G401 (cell line): ENCODE results near the gene MAPK8IP1. TPM values are rescaled to one million over a fixed set of nuclear protein-coding genes. Genes with fewer than 3 reads are reported as not detected.
A peak's percentile ranks its signal among the peaks of the same experiment; 100 is the strongest.
"Not testable (repeated sequence)": the region's sequence is repeated elsewhere in the genome, so short reads cannot be mapped to it uniquely, and the experiment has no call there.

Experiments used
- DNase-seq: peaks from one replicate; pipeline ENCODE4 v3.0.0-alpha.2; 2015; ENCODE audit warnings: low spot score
- in situ Hi-C: cut with HindIII; loops from 2 replicates; pipeline ENCODE4 v1.10.0; 2016; ENCODE audit warnings: low sequenced_read_pairs, mixed read lengths
- total RNA-seq: library from RNA; depleted of rRNA; stranded (reverse); fragments of >200 nt; shearing (Covaris generic); gene quantifications from 2 replicates; pipeline ENCODE4 v1.2.3, GENCODE V29; 2014

Gene MAPK8IP1
- total RNA-seq, 1 experiment from 2014 or later = 38.5 TPM

DNA sequence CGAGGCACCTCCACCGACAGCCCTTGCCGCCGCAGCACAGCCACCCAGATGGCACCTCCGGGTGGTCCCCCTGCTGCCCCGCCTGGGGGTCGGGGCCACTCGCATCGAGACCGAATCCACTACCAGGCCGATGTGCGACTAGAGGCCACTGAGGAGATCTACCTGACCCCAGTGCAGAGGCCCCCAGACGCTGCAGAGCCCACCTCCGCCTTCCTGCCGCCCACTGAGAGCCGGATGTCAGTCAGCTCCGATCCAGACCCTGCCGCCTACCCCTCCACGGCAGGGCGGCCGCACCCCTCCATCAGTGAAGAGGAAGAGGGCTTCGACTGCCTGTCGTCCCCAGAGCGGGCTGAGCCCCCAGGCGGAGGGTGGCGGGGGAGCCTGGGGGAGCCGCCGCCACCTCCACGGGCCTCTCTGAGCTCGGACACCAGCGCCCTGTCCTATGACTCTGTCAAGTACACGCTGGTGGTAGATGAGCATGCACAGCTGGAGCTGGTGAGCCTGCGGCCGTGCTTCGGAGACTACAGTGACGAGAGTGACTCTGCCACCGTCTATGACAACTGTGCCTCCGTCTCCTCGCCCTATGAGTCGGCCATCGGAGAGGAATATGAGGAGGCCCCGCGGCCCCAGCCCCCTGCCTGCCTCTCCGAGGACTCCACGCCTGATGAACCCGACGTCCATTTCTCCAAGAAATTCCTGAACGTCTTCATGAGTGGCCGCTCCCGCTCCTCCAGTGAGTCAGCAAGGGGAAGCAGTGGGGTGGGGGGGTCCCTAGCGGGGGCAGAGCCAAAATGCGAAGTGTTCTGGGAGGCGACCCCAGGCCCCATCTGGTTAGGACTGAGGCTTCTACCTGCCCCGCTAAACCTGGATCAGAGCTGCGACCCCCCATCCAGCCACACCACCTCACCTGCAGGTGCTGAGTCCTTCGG, 17.3 kb downstream of the MAPK8IP1 start:
- in situ Hi-C loops = no loop called here
- no peak for DNase-seq

DNA sequence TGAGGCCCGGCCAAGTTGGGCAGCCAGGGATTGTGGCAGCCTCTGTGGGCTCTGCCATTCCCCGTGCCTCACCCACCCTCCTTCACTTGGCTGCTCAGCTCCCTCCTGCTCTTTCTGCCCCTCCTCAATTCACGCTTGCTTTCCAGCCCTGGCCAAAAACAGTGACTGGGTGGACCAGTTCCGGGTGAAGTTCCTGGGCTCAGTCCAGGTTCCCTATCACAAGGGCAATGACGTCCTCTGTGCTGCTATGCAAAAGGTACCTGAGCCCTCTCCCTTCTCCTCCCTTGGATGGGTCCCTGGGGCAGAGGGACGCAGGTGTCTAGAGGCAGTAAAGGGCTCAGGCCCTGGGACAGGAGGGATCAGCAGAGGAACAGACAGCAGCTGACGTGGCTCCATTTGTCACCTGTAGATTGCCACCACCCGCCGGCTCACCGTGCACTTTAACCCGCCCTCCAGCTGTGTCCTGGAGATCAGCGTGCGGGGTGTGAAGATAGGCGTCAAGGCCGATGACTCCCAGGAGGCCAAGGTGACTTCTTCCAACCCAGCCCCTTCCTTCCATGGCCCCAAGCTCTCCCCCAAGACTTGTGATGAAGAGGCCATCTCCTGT, 19.0 kb downstream of the MAPK8IP1 start:
- in situ Hi-C loops = no loop called here
- no peak for DNase-seq

GRCh38 chr11:45905095-45905494, 19.6 kb downstream of the MAPK8IP1 start:
- in situ Hi-C loops = no loop called here
- DNase-seq = no peak

DNA sequence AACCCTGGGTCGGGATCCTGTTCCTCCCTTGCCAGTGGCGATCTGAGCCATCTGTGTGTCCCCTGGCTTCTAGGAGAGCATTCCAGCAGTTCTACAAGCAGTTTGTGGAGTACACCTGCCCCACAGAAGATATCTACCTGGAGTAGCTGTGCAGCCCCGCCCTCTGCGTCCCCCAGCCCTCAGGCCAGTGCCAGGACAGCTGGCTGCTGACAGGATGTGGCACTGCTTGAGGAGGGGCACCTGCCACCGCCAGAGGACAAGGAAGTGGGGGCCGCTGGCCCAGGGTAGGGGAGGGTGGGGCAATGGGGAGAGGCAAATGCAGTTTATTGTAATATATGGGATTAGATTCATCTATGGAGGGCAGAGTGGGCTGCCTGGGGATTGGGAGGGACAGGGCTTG, 20.1 kb downstream of the MAPK8IP1 start:
- in situ Hi-C loops, DNase-seq: not testable (repeated sequence)

GRCh38 chr11:45906096-45906682, 20.7 kb downstream of the MAPK8IP1 start:
- DNase-seq = no peak
- in situ Hi-C loops = no loop called here

DNA sequence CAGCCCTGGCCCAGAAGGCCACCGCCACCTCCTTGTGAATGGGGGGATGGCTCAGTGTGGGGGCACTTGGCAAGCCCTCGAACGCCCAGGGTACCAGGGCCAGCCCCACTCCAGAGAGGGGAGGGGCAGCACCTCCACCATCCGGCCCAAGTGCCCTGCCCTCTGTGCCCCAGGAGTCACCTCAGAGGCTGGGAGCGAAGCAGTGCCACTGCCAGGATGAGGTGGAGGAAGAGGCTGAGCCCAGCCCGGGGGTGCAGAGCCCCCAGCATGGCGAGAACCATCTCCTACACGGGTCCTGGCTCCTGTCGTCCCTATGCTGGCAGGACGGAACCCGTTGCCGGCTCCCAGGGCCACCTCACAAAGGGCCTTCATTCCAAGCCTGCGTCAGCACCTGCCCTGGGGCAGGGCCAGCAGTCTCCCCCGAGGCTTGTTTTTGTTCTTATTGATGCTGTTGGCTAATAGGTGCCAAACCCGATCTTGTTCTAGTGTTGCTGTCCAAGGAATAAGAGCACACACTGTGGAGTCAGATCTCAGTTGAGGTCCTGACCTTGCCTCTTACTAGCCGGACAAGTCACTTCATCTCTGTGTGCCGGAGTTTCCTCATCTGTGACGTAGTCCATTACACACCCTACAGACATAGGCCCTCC, 21.6 kb downstream of the MAPK8IP1 start, which contains the start of gene FREY1:
Gene FREY1, minus strand, starts transcription at position 307 of the 647 bp plus-strand sequence. Its CDS starts 26 bp downstream, at position 281.
- in situ Hi-C loops = no loop called here
- DNase-seq = no peak

- in situ Hi-C loops = no loop called here
- DNase-seq = peak; percentile 87
These were observed 22.5 kb downstream of the MAPK8IP1 start for GRCh38 chr11:45907911-45908370.

DNA sequence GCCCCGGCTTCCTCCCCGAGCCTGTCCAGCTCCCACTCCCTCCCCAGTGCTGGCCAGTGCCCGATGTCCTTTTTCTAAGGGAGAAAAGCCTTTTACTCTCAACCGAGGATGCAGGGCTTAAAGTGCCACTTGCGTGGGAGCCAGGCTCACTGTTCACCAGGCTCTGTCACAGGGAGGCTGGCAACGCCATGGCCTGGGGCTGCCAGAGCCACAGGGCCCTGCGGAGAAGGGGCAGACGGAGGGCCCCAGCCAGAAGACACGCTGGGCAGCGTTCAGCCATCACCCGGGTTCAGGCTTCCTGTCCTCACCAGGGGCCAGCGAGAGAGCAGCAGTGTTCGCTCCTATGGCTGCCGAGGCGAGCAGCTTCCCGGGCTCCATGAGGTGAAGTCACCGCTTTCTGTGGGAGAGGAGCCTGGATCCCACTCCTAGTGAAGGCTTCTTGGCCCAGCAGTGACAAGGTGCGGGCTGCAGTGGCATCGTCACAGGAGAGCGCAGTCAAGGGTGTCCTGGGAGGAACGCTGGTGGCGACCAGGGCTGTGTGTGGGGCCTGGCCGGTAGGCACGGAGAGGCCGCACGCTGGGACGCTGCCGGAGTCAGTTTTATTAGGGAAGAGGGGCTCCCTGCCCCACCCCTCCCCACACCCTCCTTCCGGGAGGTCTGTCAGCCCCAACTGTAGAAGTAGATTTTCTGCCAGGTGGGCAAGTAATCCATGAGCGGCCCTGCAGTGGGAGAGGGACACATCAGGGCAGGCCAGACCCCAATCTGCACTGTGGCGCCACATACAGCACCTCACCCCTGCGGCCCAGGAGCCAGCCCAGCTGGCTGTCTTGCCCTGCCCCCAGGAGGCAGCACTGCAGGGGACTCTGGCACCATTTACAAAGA, 24.4 kb downstream of the MAPK8IP1 start:
- in situ Hi-C loops = no loop called here
- peak; percentile 64 for DNase-seq

DNA sequence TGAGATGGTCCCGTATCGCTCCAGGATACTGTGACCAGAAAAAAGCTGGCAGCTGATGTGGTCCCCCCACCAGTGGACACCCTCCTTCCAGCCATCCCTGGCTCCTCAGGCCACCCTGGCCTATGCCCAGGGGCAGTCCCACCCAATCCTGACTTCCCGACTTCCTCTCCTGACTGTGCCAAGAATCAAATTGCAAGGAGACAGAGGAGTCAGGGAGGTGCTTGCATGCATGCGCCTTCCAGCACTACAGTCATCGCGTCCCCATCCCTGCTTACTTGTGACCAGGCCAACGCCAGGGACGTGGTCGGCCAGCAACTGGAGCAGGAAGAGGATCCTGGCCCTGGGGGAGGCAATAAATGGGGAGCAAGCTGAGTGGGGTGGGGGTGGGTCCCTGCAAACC, 25.2 kb downstream of the MAPK8IP1 start:
- in situ Hi-C loops = no loop called here
- no peak for DNase-seq

DNA sequence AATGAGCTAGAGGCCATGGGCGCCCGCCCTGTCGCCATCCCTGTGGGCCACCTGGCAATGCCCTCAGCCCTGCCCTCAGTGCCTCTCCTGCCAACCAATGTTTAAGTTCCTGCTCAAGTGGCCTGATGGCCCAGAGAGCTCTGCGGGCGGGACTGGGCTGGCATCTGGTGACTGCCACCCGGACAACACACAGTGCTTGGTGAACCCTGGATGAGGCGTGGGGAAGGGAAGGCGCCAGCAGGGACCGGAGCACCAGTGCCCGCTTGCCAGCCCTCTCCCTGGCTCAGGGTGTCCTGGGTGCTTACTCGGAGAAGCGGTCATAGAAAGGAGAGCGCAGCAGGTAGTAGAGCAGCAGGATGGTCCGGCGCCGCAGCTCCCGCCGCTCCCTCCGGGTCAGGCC, 28.1 kb downstream of the MAPK8IP1 start:
- DNase-seq = no peak
- in situ Hi-C loops = no loop called here

DNA sequence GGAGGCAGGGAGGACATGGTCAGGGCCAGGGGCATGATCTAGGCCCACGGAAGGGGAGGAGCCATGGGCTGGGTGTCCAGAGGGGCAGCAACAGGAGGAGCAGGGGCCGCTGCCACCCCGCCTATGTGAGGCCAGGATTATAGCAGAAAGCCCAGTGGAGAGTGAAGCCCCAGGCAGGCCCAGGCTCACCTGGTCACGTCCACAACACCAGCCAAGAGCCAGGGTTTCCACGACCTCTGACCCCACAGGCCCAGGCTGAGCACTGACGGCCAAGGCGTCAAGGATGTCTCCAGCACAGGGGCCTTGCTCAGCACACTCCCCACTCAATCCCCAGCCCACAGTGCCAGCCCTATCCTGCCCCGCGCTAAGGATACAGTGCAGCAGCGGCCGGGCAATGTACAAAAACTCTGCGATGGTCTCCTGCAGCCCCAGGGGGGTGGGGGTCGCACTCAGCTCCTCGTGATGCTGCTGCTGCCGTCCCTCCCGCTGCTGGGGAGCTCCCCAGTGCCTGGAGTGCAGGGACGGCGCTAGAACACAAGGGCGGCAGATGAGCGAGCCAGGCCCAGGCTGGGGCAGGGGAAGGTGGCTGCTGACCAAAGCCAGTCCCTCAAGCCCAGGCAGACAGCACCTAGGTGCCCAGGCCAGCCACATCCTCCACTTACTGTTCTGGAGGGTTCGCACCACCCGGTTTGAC, 28.6 kb downstream of the MAPK8IP1 start:
- in situ Hi-C loops = no loop called here
- DNase-seq = no peak

DNA sequence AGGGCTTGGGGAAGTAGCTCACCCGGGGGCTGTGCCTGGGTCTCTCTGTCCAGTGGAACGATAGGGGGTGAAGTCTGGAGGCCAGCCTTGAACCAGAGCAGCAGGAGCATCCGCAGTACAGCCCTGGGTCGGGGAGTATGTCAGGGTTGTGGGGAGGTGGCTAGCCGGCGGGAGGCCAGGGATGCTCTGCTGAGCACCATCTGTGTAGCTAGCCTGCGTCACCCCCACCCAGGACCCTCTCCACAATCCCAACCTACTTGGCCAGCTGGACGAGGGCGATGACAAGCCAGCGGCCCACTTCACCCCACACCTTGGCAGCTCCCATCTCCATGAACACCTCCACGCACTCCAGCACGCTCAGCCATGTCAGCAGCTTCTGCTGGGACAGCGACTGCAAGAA, 30.0 kb downstream of the MAPK8IP1 start:
- no peak for DNase-seq
- in situ Hi-C loops = no loop called here

GRCh38 chr11:45917286-45917622, 31.8 kb downstream of the MAPK8IP1 start:
- in situ Hi-C loops = no loop called here
- no peak for DNase-seq

GRCh38 chr11:45917623-45918330, 32.3 kb downstream of the MAPK8IP1 start, which contains the start of gene PEX16:
TSS of gene PEX16 (minus strand) at chr11:45917877. CDS start at chr11:45917811, 66 bp downstream.
- DNase-seq = peak; percentile 98
- in situ Hi-C loops = no loop called here

GRCh38 chr11:45918331-45918941, 33.0 kb downstream of the MAPK8IP1 start:
- in situ Hi-C loops = no loop called here
- peak; percentile 92 for DNase-seq

GRCh38 chr11:45918962-45919675, 33.7 kb downstream of the MAPK8IP1 start:
- DNase-seq = no peak
- in situ Hi-C loops = no loop called here
